ENCODE measurements around the gene DAND5.

DNA sequence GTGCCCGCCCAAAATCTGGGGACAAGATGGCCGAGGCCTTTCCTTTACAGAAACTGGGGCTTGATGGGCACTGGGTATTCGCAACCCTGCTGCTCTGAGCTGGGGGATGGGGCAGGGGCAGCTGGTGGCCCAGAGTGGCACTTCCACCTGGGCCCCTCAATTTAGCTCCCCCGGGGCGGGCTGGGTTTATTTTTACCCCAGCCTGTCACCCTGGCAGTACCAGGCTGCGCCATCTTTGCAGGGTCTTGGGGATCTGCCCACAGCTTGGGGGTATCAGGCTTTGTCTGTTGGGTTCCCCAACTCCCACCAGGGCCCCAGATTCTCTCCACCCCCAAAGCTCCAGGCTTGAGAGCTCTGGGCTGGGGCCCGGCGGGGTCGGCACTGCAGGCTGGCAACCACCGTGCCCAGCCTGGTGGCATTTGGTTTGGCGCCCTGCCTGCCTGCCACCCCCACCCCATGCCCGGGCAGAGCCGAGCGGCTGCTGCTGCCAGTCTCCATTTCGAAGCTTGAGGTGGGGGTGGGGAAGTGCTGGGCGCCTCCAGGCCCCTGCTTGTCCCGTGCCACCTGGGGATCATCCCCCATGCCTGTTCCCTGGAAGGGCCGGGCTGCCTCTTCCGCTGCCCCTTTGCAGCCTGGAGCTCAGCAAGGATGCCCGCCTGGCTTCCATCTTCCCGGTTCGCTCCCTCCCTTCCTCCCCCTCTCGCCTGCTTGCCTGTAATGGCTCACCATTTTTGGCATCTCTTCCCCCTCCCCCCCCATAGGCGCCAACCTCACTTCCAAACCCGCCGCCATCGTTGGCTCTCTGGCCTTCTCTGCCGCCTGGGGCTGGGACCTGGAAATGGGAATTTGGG, 37.3 kb downstream of the DAND5 start:
- TF ChIP-seq POLR2A (IDR thresholded peaks at IDR 0.05; ENCODE audit: low read length) (no peak), GATA1 (IDR thresholded peaks at IDR 0.05; ENCODE audit: low read depth, low read length) (no peak)
